ENCODE results near the gene ATAD3B. TPM values are rescaled to one million over a fixed set of nuclear protein-coding genes. Genes with fewer than 3 reads are reported as not detected.

The ATAD3B gene
- total and polyA plus RNA-seq, 2 experiments from 2014 or later: 11.6 to 20.2 TPM

- no peaks in the 10 kb centered on the region for H3K79me2 ChIP-seq (ENCODE audit: insufficient read depth)
- H4K20me1 ChIP-seq (ENCODE audit: insufficient read depth): no peaks in the 10 kb centered on the region
- H3K4me2 ChIP-seq (ENCODE audit: unreplicated experiment): no peak overlapping the region
- WGBS, 2 experiments (ENCODE audit: low coverage in 1 of 2, low lambda C conversion rate in 2 of 2, missing lambda C conversion rate in 2 of 2): 77 to 79% methylated on average over 14 to 15 of the region's 15 CpGs
- no peak overlapping the region for H3K27ac ChIP-seq
- H3K9me2 ChIP-seq (ENCODE audit: insufficient read depth): no peaks in the 10 kb centered on the region
- DNase-seq: no peak
- no peaks in the 10 kb centered on the region for H3K27me3 ChIP-seq (replicated peaks; ENCODE audit: insufficient read depth)
- 0 out of 2 replicates have a peak, but pooled peaks cover 3% of the 10 kb centered on the region for H3F3A ChIP-seq (ENCODE audit: insufficient read depth)
- H3K9me3 ChIP-seq (ENCODE audit: low read depth): no peaks in the 10 kb centered on the region
- H3K36me3 ChIP-seq (ENCODE audit: low read depth): no peaks in the 10 kb centered on the region
- H3K9ac ChIP-seq: no peak overlapping the region
- no peak overlapping the region for H3K4me3 ChIP-seq
- TF ChIP-seq EZH2phosphoT487 (IDR thresholded peaks at IDR 0.05; ENCODE audit: insufficient read depth, low read depth): no peak
- no peak overlapping the region for H2AFZ ChIP-seq
- H3K4me1 ChIP-seq (ENCODE audit: insufficient read depth): no peaks in the 10 kb centered on the region
- in situ Hi-C loops (cut with MboI): no loop called here
Measured at GRCh38 chr1:1424707-1425106, 46.9 kb upstream of the ATAD3B start.

- Histone ChIP-seq H3K36me3 (ENCODE audit: low read depth) (no peaks in the 10 kb centered on the region), H3K79me2 (ENCODE audit: insufficient read depth) (no peaks in the 10 kb centered on the region)
- WGBS, 2 experiments (ENCODE audit: low coverage in 1 of 2, low lambda C conversion rate in 2 of 2, missing lambda C conversion rate in 2 of 2): 58 to 61% methylated on average over 11 to 12 of the region's 12 CpGs
Measured at GRCh38 chr1:1425426-1425752, 46.2 kb upstream of the ATAD3B start.

GRCh38 chr1:1425753-1426495 is 45.6 kb upstream of the ATAD3B start:
- Histone ChIP-seq H3K4me2 (ENCODE audit: unreplicated experiment) (no peak overlapping the region), H3K79me2 (ENCODE audit: insufficient read depth) (no peaks in the 10 kb centered on the region), H2AFZ (no peak overlapping the region), H3F3A (ENCODE audit: insufficient read depth) (0 out of 2 replicates have a peak, but pooled peaks cover 7% of the 10 kb centered on the region), H4K20me1 (ENCODE audit: insufficient read depth) (no peaks in the 10 kb centered on the region), H3K27ac (no peak overlapping the region), H3K9me3 (ENCODE audit: low read depth) (no peaks in the 10 kb centered on the region), H3K9ac (no peak overlapping the region), H3K4me1 (ENCODE audit: insufficient read depth) (no peaks in the 10 kb centered on the region), H3K36me3 (ENCODE audit: low read depth) (no peaks in the 10 kb centered on the region), H3K9me2 (ENCODE audit: insufficient read depth) (no peaks in the 10 kb centered on the region), H3K4me3 (no peak overlapping the region), H3K27me3 (replicated peaks; ENCODE audit: insufficient read depth) (no peaks in the 10 kb centered on the region)
- no peak for DNase-seq
- no peak for TF ChIP-seq EZH2phosphoT487 (IDR thresholded peaks at IDR 0.05; ENCODE audit: insufficient read depth, low read depth)
- TF ChIP-seq EZH2 (IDR thresholded peaks at IDR 0.05; ENCODE audit: insufficient read depth, poor library complexity, severe bottlenecking): no peak
- 38 to 40% methylated on average over 20 to 25 of the region's 33 CpGs for WGBS, 2 experiments (ENCODE audit: low coverage in 1 of 2, low lambda C conversion rate in 2 of 2, missing lambda C conversion rate in 2 of 2)
- in situ Hi-C loops (cut with MboI): no loop called here

More at GRCh38 chr1:1425426-1425752, 46.2 kb upstream of the ATAD3B start:
- no peaks in the 10 kb centered on the region for H3K4me1 ChIP-seq (ENCODE audit: insufficient read depth)
- no peaks in the 10 kb centered on the region for H4K20me1 ChIP-seq (ENCODE audit: insufficient read depth)
- no peak overlapping the region for H3K9ac ChIP-seq
- H3K27me3 ChIP-seq (replicated peaks; ENCODE audit: insufficient read depth): no peaks in the 10 kb centered on the region
- no peaks in the 10 kb centered on the region for H3K9me3 ChIP-seq (ENCODE audit: low read depth)
- no peak overlapping the region for H3K4me3 ChIP-seq
- in situ Hi-C loops (cut with MboI): no loop called here
- no peak for DNase-seq
- no peak for TF ChIP-seq EZH2phosphoT487 (IDR thresholded peaks at IDR 0.05; ENCODE audit: insufficient read depth, low read depth)
- no peak for TF ChIP-seq EZH2 (IDR thresholded peaks at IDR 0.05; ENCODE audit: insufficient read depth, poor library complexity, severe bottlenecking)
- 0 out of 2 replicates have a peak, but pooled peaks cover 7% of the 10 kb centered on the region for H3F3A ChIP-seq (ENCODE audit: insufficient read depth)
- H3K9me2 ChIP-seq (ENCODE audit: insufficient read depth): no peaks in the 10 kb centered on the region
- no peak overlapping the region for H3K27ac ChIP-seq
- no peak overlapping the region for H2AFZ ChIP-seq
- H3K4me2 ChIP-seq (ENCODE audit: unreplicated experiment): no peak overlapping the region

GRCh38 chr1:1426496-1427105 is 45.0 kb upstream of the ATAD3B start:
- Histone ChIP-seq H3K79me2 (ENCODE audit: insufficient read depth) (no peaks in the 10 kb centered on the region), H3F3A (ENCODE audit: insufficient read depth) (0 out of 2 replicates have a peak, but pooled peaks cover 7% of the 10 kb centered on the region), H4K20me1 (ENCODE audit: insufficient read depth) (no peaks in the 10 kb centered on the region), H2AFZ (no peak overlapping the region), H3K4me1 (ENCODE audit: insufficient read depth) (no peaks in the 10 kb centered on the region), H3K4me3 (no peak overlapping the region), H3K9ac (no peak overlapping the region), H3K27me3 (replicated peaks; ENCODE audit: insufficient read depth) (no peaks in the 10 kb centered on the region), H3K9me2 (ENCODE audit: insufficient read depth) (no peaks in the 10 kb centered on the region), H3K36me3 (ENCODE audit: low read depth) (no peaks in the 10 kb centered on the region), H3K9me3 (ENCODE audit: low read depth) (no peaks in the 10 kb centered on the region), H3K4me2 (ENCODE audit: unreplicated experiment) (no peak overlapping the region), H3K27ac (no peak overlapping the region)
- DNase-seq: no peak
- TF ChIP-seq EZH2phosphoT487 (IDR thresholded peaks at IDR 0.05; ENCODE audit: insufficient read depth, low read depth) (no peak), EZH2 (IDR thresholded peaks at IDR 0.05; ENCODE audit: insufficient read depth, poor library complexity, severe bottlenecking) (no peak)
- WGBS, 2 experiments (ENCODE audit: low coverage in 1 of 2, low lambda C conversion rate in 2 of 2, missing lambda C conversion rate in 2 of 2): 40 to 51% methylated on average over 10 to 19 of the region's 19 CpGs
- in situ Hi-C loops (cut with MboI): no loop called here
